K562 (cell line): ENCODE measurements around the gene ZNF441. TPM values are rescaled to one million over a fixed set of nuclear protein-coding genes. Genes with fewer than 3 reads are reported as not detected.

Experiments used
- BCL6 ChIP-seq: fragments of 250-450 bp; sonication (Bioruptor Pico); IDR thresholded peaks from 2 replicates; pipeline ENCODE4 v1.4.0; 2020
- CBX1 ChIP-seq: sonication (generic); IDR thresholded peaks from 2 replicates; pipeline ENCODE4 v1.6.1; 2016; ENCODE audit warnings: antibody characterized with exemption, low read depth, mild to moderate bottlenecking
- CHD2 ChIP-seq: IDR thresholded peaks from 2 replicates; pipeline ENCODE4 v1.6.1; 2011; ENCODE audit warnings: low read depth, low read length
- CXXC5 ChIP-seq: fragments of 250-450 bp; sonication (Bioruptor Pico); IDR thresholded peaks from 2 replicates; pipeline ENCODE4 v1.8.0; 2022; ENCODE audit warnings: inconsistent platforms, mild to moderate bottlenecking, moderate library complexity
- MTA1 ChIP-seq: fragments of 450-650 bp; IDR thresholded peaks from 2 replicates; pipeline ENCODE4 v1.6.1; 2017; ENCODE audit warnings: borderline replicate concordance
- NFE2L1 ChIP-seq: fragments of 450-650 bp; IDR thresholded peaks from 2 replicates; pipeline ENCODE4 v1.6.1; 2016; ENCODE audit warnings: missing genetic modification characterization, low read depth, mild to moderate bottlenecking, missing compliant biosample characterization, moderate library complexity, borderline replicate concordance
- RHOXF2B ChIP-seq: fragments of 250-450 bp; sonication (Bioruptor Pico); conservative IDR thresholded peaks from 2 replicates; pipeline ENCODE4 v1.5.1; 2021
- VEZF1 ChIP-seq: fragments of 200-800 bp; sonication (Bioruptor generic); IDR thresholded peaks from 2 replicates; pipeline ENCODE4 v1.6.1; 2017; ENCODE audit warnings: missing genetic modification characterization, missing compliant biosample characterization
- ZBTB33 ChIP-seq: sonication (generic); formaldehyde crosslinking; IDR thresholded peaks from 2 replicates; pipeline ENCODE4 v1.8.1; 2023; ENCODE audit warnings: mild to moderate bottlenecking, missing genetic modification reagents
- ZNF407 ChIP-seq: fragments of 450-650 bp; IDR thresholded peaks from 2 replicates; pipeline ENCODE4 v1.6.1; 2016; ENCODE audit warnings: low read depth
- ZNF445 ChIP-seq: fragments of 250-450 bp; sonication (Bioruptor Pico); IDR thresholded peaks from 2 replicates; pipeline ENCODE4 v1.4.0; 2020; ENCODE audit warnings: low read depth, mild to moderate bottlenecking, moderate library complexity
- polyA plus RNA-seq, 8 experiments: library from polyadenylated mRNA; depleted of rRNA in 4 of 8; stranded (reverse) in 5 of 8; unstranded in 3 of 8; fragments of >200 nt; fragmentation: Nextera tagmentation in 2 of 8; fragmentation: Illumina TruSeq in 1 of 8; extraction: Ambion mirVana in 2 of 8; extraction: Trizol in 1 of 8; gene quantifications; 2 replicates each; pipeline versions ENCODE4 v1.2.1 to v1.2.3, GENCODE V29; 2011 to 2014; ENCODE audit warnings: inconsistent platforms in 1 of 8, missing spikeins in 1 of 8
- total RNA-seq, 7 experiments: library from RNA; depleted of rRNA in 6 of 7; stranded (reverse); fragments of >200 nt in 6 of 7; fragmentation: Illumina TruSeq in 2 of 7; extraction: Trizol in 2 of 7; gene quantifications; 2 replicates each; pipeline versions ENCODE4 v1.2.1 to v1.2.3, GENCODE V29; 2011 to 2021; ENCODE audit warnings: low replicate concordance in 1 of 7
- TF ChIP-seq, protein P1 (sequence below): fragments of 250-450 bp; sonication (Bioruptor Pico); IDR thresholded peaks from 2 replicates; pipeline ENCODE4 v1.9.0; 2021; ENCODE audit warnings: mild to moderate bottlenecking, inconsistent platforms

Gene ZNF441
- total and polyA plus RNA-seq, 9 of the 15 experiments (the other 6 are each of a cell fraction or from before 2014, with no cell fraction given) = 1.9 to 14.0 (median 7.8) TPM

DNA sequence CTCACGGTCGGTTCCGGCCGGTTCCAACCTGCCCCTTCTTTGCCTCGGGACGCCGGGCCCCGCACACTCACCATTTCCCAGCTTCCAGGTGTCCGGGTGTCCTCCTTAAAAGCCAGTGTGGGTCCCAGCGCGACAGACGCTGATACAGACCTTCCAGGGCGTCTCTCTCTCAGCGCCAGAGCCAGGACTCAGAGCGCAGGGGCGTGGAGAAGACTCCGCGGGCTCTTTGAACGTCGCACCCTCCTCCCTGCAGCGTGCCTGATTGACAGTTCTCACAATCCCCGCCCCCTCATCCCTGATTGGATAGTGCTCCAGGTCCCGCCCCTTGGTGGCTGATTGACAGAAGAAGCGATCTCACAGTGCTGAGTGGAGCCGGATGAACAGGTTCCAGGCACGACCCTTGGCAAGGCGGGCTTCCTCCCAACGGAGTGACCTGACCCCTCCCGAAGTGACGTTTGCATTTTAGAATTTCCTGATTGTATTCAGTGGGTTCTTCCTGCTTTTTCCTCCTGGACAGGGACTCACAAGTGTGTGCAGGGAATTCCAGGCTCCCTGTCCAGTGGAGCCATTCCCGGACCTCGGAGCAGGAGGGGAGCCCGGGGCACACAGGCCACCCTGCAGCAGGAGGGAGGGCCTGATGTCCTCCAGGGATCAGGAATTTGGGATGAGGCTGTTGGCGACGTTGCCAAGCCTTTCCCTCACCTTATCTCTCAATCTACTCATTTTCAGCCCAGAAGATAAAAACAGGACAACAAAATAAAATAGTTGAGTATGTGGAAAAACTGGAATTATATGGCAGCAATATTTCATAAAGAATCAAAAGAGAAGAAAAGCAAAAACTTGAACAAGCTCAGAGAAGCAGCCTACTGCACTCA lies 27.8 kb upstream of the ZNF441 start, which contains the start of gene ZNF823 (continued):
- TF ChIP-seq ZNF407 (no peak), RHOXF2B (CRISPR knock-in tag) (no peak), NFE2L1 (tag) (no peak), VEZF1 (CRISPR knock-in tag) (peak; percentile 66), ZBTB33 (CRISPR knock-in tag) (0 out of 2 replicates have a peak, but pooled peaks have one; percentile 4), CXXC5 (CRISPR knock-in tag) (peak; percentile 80), ZNF445 (CRISPR knock-in tag) (no peak), BCL6 (CRISPR knock-in tag) (no peak), CHD2 (peak; percentile 63), CBX1 (no peak), MTA1 (peak; percentile 74; the same call in 1 of the 2 replicates)
- TF ChIP-seq, protein P1, sequence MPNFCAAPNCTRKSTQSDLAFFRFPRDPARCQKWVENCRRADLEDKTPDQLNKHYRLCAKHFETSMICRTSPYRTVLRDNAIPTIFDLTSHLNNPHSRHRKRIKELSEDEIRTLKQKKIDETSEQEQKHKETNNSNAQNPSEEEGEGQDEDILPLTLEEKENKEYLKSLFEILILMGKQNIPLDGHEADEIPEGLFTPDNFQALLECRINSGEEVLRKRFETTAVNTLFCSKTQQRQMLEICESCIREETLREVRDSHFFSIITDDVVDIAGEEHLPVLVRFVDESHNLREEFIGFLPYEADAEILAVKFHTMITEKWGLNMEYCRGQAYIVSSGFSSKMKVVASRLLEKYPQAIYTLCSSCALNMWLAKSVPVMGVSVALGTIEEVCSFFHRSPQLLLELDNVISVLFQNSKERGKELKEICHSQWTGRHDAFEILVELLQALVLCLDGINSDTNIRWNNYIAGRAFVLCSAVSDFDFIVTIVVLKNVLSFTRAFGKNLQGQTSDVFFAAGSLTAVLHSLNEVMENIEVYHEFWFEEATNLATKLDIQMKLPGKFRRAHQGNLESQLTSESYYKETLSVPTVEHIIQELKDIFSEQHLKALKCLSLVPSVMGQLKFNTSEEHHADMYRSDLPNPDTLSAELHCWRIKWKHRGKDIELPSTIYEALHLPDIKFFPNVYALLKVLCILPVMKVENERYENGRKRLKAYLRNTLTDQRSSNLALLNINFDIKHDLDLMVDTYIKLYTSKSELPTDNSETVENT (CRISPR knock-in tag) = peak; percentile 0; the same call in 1 of the 2 replicates
